Upper lobe of right lung (tissue), 1 donor: ENCODE data around the gene LRP1B. TPM values are rescaled to one million over a fixed set of nuclear protein-coding genes. Genes with fewer than 3 reads are reported as not detected.

ENCODE experiments used
- ATAC-seq: fragments of 200-7000 bp; cut with Tn5 transposase; one replicate; pipeline ENCODE4 v1.9.1; 2020; ENCODE audit warnings: mild to moderate bottlenecking, moderate library complexity
- DNase-seq: peaks from one replicate; pipeline ENCODE4 v3.0.0-alpha.2; 2020
- H3K27ac ChIP-seq: fragments of 200-600 bp; one replicate; pipeline ENCODE4 v1.8.0; 2022
- H3K27me3 ChIP-seq: fragments of 200-600 bp; one replicate; pipeline ENCODE4 v1.8.0; 2022; ENCODE audit warnings: mild to moderate bottlenecking
- H3K36me3 ChIP-seq: fragments of 200-600 bp; one replicate; pipeline ENCODE4 v1.8.0; 2022
- H3K4me1 ChIP-seq: fragments of 200-600 bp; one replicate; pipeline ENCODE4 v1.8.0; 2022
- H3K4me3 ChIP-seq: fragments of 200-600 bp; one replicate; pipeline ENCODE4 v1.8.0; 2022; ENCODE audit warnings: mild to moderate bottlenecking
- H3K9me3 ChIP-seq: fragments of 200-600 bp; one replicate; pipeline ENCODE4 v1.8.0; 2022
- intact Hi-C: fragments of 100-400 bp; cut with DNase I; formaldehyde crosslinking; loops from one replicate; pipeline ENCODE4 v1.11.0; 2022
- total RNA-seq: library from RNA; stranded (reverse); fragmentation: NEBNext Ultra II Directional; extraction: Animal tissue kit (Norgen Biotek cat#: 25700); gene quantifications from one replicate; pipeline ENCODE4 v1.2.1, GENCODE V29; 2021
- TF ChIP-seq, protein P1 (sequence below): fragments of 200-600 bp; IDR thresholded peaks from one replicate; pipeline ENCODE4 v1.8.0; 2022; ENCODE audit warnings: antibody characterized with exemption
- donor health status: DM: no; HTN: yes; CAD: no; lungs with severe emphysema.

The LRP1B gene
- total RNA-seq, 1 donor from 2014 or later = 0.12 TPM

DNA sequence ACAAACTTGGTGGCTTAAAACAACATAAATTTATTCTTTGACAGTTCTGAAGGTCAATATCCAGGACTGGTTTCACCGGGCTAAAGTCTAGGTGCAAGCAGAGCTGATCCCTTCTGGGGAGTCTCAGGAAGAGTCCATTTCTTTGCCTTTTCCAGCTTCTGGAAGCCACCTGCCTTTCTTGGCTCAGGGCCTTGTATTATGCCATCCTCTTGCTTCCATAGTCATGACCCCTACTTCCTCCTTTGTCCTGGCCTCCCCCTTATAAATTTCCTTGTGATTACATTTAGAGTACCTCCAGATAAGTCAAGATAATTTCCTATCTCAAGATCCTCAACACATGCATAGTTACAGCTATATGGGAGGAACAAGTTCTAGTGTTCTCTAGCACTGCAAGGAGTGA is 1089.5 kb downstream of the LRP1B start:
- Histone ChIP-seq H3K36me3 (no peaks in the 10 kb centered on the region), H3K9me3 (no peaks in the 10 kb centered on the region), H3K27ac (no peak overlapping the region), H3K4me3 (no peak overlapping the region), H3K27me3 (no peaks in the 10 kb centered on the region), H3K4me1 (no peaks in the 10 kb centered on the region)
- no peak for ATAC-seq
- TF ChIP-seq, protein P1, sequence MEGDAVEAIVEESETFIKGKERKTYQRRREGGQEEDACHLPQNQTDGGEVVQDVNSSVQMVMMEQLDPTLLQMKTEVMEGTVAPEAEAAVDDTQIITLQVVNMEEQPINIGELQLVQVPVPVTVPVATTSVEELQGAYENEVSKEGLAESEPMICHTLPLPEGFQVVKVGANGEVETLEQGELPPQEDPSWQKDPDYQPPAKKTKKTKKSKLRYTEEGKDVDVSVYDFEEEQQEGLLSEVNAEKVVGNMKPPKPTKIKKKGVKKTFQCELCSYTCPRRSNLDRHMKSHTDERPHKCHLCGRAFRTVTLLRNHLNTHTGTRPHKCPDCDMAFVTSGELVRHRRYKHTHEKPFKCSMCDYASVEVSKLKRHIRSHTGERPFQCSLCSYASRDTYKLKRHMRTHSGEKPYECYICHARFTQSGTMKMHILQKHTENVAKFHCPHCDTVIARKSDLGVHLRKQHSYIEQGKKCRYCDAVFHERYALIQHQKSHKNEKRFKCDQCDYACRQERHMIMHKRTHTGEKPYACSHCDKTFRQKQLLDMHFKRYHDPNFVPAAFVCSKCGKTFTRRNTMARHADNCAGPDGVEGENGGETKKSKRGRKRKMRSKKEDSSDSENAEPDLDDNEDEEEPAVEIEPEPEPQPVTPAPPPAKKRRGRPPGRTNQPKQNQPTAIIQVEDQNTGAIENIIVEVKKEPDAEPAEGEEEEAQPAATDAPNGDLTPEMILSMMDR = no peak
- DNase-seq = no peak
- intact Hi-C loops = no loop called here

DNA sequence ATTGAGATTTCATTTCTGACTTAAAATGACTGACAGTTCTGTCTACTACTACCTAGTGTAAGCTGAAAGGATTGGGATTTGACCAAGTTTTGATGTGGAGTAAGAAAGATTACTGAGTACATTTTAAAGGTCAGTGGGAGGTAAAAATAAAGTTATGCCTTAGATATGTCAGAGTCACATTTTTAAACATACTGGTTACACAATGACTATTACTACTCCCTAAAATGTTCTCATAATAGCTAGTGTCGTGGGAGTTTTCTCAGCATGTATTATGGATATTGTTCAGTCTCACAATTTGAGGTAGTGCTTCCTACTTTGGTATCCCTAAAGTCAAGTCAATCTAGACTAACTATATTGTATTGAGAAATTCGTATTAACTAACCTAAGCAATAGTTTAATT is 1092.5 kb downstream of the LRP1B start:
- ATAC-seq (no peak), DNase-seq (no peak)
- H3K4me1 ChIP-seq = no peaks in the 10 kb centered on the region
- no peaks in the 10 kb centered on the region for H3K27me3 ChIP-seq
- intact Hi-C loops = no loop called here
- no peak overlapping the region for H3K27ac ChIP-seq
- no peaks in the 10 kb centered on the region for H3K36me3 ChIP-seq
- H3K9me3 ChIP-seq = no peaks in the 10 kb centered on the region
- TF ChIP-seq, protein P1 = no peak
- no peak overlapping the region for H3K4me3 ChIP-seq

DNA sequence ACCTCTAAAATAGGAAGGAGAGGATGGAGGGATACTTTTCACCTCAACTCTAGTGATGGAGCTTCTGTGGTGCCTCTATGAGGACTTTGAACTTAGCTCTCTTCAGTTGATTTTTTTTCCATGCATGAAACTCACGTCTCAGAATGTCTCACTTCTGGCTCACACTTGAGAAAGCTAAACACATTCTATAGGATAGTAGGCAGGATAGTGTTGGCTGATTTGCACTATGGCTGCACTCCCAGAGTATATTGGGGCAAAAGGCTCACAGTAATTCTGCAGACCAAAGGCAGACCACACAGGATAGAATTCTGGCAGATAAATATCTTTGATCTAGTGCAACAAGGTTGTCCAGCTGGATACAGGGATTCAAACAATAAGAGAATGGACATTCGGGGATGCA is 1093.5 kb downstream of the LRP1B start:
- no peak for DNase-seq
- TF ChIP-seq, protein P1 = no peak
- H3K36me3 ChIP-seq = no peaks in the 10 kb centered on the region
- H3K27ac ChIP-seq = no peak overlapping the region
- no peak overlapping the region for H3K4me3 ChIP-seq
- no peak for ATAC-seq
- intact Hi-C loops = no loop called here
- no peaks in the 10 kb centered on the region for H3K9me3 ChIP-seq
- no peaks in the 10 kb centered on the region for H3K27me3 ChIP-seq
- no peaks in the 10 kb centered on the region for H3K4me1 ChIP-seq

DNA sequence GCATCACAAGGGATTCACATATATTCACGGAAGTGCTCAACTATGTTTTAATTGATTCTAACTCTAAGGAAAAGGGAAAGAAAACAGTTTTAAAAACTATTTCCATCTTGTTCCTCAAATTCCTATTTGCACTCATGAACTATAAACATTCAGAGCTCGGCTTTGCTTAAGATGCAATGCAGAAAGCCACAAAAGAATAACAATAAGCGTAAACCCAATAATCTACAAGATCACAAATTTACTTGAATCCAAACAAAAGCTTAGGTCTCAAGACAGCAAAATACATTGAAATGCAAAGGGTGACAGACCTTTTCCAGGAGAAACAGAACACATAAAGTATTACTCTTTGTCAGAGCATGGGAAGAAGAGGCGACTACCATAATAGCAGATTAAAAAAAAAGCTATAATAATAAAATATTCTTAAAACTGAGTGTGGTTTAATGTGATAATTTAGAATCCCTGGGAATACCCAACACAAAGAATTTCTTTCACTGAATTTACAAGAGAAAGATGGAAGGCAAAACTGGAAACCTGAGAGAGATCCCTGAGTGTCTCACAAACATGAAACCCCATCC is 1094.9 kb downstream of the LRP1B start:
- no peak overlapping the region for H3K4me3 ChIP-seq
- no peaks in the 10 kb centered on the region for H3K36me3 ChIP-seq
- no peak for DNase-seq
- H3K4me1 ChIP-seq = no peaks in the 10 kb centered on the region
- no peaks in the 10 kb centered on the region for H3K27me3 ChIP-seq
- no peak for ATAC-seq
- no peaks in the 10 kb centered on the region for H3K9me3 ChIP-seq
- H3K27ac ChIP-seq = no peak overlapping the region
- TF ChIP-seq, protein P1 = no peak
- intact Hi-C loops = no loop called here

DNA sequence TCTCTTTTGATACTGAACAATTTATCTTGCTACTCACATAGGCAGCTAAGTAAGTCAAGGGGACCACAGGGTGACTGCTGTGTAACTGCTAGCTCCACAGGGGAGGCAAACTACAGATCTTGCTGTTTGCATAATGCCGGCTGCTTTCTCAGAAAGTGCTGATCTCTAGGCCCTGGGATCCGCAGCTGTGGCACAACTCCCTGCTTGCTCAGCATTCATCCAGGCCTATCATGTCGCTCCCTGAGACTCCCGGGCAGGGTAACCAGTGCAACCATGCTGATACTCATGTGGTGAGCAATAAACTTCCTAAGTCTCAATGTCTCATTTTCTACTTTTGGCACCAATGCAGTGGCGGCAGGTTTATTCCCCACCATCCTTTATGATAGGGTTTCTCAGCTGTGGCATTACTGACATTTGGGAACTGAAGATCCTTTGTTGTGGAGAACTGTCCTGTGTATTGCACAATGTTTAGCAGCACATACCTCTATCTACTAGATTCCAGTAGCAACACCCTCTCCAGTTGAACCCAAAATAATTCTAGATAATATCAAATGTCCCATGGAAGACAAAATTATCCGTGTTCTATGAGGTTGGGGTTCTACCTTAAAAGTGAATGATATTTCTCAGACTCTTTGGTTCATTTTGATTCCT is 1101.3 kb downstream of the LRP1B start:
- ATAC-seq (no peak), DNase-seq (no peak)
- no peak overlapping the region for H3K4me3 ChIP-seq
- no peaks in the 10 kb centered on the region for H3K27me3 ChIP-seq
- no peak overlapping the region for H3K27ac ChIP-seq
- intact Hi-C loops = no loop called here
- H3K9me3 ChIP-seq = no peaks in the 10 kb centered on the region
- TF ChIP-seq, protein P1 = no peak
- H3K4me1 ChIP-seq = no peaks in the 10 kb centered on the region
- no peaks in the 10 kb centered on the region for H3K36me3 ChIP-seq
